GM12874 (cell line): ENCODE measurements around the gene CLTA.

Experiments
- TF ChIP-seq, protein P1 (sequence below): IDR thresholded peaks from 2 replicates; pipeline ENCODE4 v1.5.1; 2011; ENCODE audit warnings: low read depth, mild to moderate bottlenecking, control low read depth, low read length, moderate library complexity; ENCODE audit not compliant: insufficient read depth

The CLTA gene

DNA sequence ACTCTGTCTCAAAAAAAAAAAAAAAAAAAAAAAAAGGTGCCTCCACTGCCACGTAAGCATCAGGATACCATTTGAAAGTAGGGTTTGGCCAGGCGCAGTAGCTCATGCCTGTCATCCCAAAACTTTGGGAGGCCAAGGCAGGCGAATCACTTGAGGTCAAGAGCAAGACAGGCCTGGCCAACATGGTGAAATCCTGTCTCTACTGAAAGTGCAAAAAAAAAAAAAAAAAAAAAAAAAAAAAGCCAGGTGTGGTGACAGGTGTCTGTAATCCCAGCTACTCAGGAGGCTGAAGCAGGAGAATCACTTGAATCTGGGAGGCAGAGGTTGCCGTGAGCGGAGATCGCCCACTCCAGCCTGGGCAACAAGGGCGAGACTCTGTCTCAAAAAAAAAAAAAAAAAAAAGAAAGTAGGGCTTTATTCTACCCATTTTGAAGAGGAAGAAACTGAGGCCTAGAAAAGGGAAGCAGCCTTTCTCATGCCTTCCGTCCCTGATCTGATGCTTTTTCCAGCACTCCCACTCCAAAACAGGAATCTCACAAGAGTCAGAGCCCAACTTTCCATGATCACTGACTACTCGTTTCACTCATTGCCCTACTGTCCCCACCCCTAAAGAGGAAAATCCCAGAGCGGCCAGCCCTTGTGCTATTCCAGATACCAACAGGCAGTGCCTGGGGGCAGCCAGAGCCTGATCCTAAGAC lies 37.8 kb upstream of the CLTA start:
- TF ChIP-seq, protein P1, sequence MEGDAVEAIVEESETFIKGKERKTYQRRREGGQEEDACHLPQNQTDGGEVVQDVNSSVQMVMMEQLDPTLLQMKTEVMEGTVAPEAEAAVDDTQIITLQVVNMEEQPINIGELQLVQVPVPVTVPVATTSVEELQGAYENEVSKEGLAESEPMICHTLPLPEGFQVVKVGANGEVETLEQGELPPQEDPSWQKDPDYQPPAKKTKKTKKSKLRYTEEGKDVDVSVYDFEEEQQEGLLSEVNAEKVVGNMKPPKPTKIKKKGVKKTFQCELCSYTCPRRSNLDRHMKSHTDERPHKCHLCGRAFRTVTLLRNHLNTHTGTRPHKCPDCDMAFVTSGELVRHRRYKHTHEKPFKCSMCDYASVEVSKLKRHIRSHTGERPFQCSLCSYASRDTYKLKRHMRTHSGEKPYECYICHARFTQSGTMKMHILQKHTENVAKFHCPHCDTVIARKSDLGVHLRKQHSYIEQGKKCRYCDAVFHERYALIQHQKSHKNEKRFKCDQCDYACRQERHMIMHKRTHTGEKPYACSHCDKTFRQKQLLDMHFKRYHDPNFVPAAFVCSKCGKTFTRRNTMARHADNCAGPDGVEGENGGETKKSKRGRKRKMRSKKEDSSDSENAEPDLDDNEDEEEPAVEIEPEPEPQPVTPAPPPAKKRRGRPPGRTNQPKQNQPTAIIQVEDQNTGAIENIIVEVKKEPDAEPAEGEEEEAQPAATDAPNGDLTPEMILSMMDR, result no peak

GRCh38 chr9:36153746-36154145 lies 37.0 kb upstream of the CLTA start:
- TF ChIP-seq, protein P1, result no peak

- TF ChIP-seq, protein P1, result no peak
Observed at GRCh38 chr9:36154331-36154952, 36.3 kb upstream of the CLTA start.

GRCh38 chr9:36156116-36156515 lies 34.6 kb upstream of the CLTA start:
- TF ChIP-seq, protein P1, result no peak

GRCh38 chr9:36158122-36158521 lies 32.6 kb upstream of the CLTA start:
- TF ChIP-seq, protein P1, result no peak

DNA sequence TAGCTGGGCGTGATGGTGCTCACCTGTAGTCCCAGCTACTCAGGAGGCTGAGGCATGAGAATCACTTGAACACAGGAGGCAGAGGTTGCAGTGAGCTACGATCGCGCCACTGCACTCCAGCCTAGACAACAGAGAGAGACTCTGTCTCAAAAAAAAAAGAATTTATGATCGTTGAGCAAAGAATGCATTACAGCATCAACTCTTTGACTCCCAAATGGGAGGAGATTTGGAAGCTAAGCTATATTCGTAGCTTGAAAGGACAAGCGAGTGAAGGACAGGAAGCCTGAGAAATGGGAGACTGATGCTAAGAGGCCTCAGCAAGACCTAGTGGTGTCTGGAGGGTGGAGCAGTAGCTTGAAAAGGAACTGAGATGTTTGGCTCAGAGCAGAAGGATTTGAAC lies 31.8 kb upstream of the CLTA start:
- TF ChIP-seq, protein P1, result no peak

GRCh38 chr9:36161187-36161586 lies 29.5 kb upstream of the CLTA start:
- TF ChIP-seq, protein P1, result no peak
